ENCODE results near the gene PTGES3L.
"Not testable (repeated sequence)": the region's sequence is repeated elsewhere in the genome, so short reads cannot be mapped to it uniquely, and the experiment has no call there.

PTGES3L gene

GRCh38 chr17:42919522-42920077 lies 60.3 kb downstream of the PTGES3L start:
- H3K9me3 ChIP-seq (ENCODE audit: control insufficient read depth in 1 of 2, low read length in 2 of 2); H3K27me3 ChIP-seq (ENCODE audit: control insufficient read depth in 1 of 2, insufficient read depth in 2 of 2, low read length in 2 of 2); H3K9ac ChIP-seq (ENCODE audit: low read depth in 1 of 2, low read length in 2 of 2); H3K36me3 ChIP-seq (ENCODE audit: control insufficient read depth in 1 of 2, insufficient read depth in 2 of 2, low read length in 2 of 2); H3K27ac ChIP-seq (ENCODE audit: low read depth, low read length); H3K4me3 ChIP-seq (ENCODE audit: low read depth in 1 of 2, low read length in 2 of 2): not testable (repeated sequence)
- H3K4me1 ChIP-seq (ENCODE audit: control insufficient read depth in 1 of 2, insufficient read depth in 2 of 2, low read length in 2 of 2): peaks cover 25 to 46% of the 10 kb centered on the region in 2 donors

GRCh38 chr17:42918902-42919521 lies 60.9 kb downstream of the PTGES3L start:
- no peak overlapping the region for H3K4me3 ChIP-seq (ENCODE audit: low read depth in 1 of 2, low read length in 2 of 2)

More at GRCh38 chr17:42918902-42919521, 60.9 kb downstream of the PTGES3L start:
- Histone ChIP-seq H3K27ac (ENCODE audit: low read depth, low read length) (no peak overlapping the region), H3K4me1 (ENCODE audit: control insufficient read depth in 1 of 2, insufficient read depth in 2 of 2, low read length in 2 of 2) (peaks cover 26 to 49% of the 10 kb centered on the region in 2 donors), H3K27me3 (ENCODE audit: control insufficient read depth in 1 of 2, insufficient read depth in 2 of 2, low read length in 2 of 2) (no peaks in the 10 kb centered on the region), H3K9me3 (ENCODE audit: control insufficient read depth in 1 of 2, low read length in 2 of 2) (no peaks in the 10 kb centered on the region), H3K36me3 (ENCODE audit: control insufficient read depth in 1 of 2, insufficient read depth in 2 of 2, low read length in 2 of 2) (no peaks in the 10 kb centered on the region), H3K9ac (ENCODE audit: low read depth in 1 of 2, low read length in 2 of 2) (peak overlapping the region in 1 of 2 donors; percentile 1)

Data from duodenal mucosa (tissue), 2 donors.